Suppressor macrophage (primary cell): Measurements from ENCODE around the gene RHOF.
"Not testable (repeated sequence)": the region's sequence is repeated elsewhere in the genome, so short reads cannot be mapped to it uniquely, and the experiment has no call there.

Source experiments
- DNase-seq, 4 experiments: peaks; one replicate each; pipeline ENCODE4 v3.0.0-alpha.2; 2020 to 2022

The RHOF gene

DNA sequence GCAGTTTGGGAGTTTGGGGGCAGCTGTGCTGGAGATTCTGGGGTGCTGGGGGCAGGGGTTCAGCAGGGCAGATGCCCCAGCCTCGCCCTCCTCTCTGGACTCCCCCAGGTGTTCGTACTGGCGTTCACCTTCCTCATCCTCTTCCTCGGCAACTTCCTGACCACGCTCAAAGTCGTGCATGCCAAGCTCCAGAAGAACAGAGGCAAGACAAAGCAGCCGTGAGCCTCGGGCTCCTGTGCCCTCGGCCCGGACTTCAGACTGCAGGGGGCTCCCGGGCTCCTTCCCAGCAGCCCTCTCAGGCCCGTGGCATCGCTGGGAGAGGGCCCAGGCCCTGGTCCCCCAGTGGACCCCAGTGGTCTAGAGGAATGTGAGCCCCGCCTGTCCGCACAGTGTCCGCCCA is 18.0 kb downstream of the RHOF start:
- DNase-seq = no peak

DNA sequence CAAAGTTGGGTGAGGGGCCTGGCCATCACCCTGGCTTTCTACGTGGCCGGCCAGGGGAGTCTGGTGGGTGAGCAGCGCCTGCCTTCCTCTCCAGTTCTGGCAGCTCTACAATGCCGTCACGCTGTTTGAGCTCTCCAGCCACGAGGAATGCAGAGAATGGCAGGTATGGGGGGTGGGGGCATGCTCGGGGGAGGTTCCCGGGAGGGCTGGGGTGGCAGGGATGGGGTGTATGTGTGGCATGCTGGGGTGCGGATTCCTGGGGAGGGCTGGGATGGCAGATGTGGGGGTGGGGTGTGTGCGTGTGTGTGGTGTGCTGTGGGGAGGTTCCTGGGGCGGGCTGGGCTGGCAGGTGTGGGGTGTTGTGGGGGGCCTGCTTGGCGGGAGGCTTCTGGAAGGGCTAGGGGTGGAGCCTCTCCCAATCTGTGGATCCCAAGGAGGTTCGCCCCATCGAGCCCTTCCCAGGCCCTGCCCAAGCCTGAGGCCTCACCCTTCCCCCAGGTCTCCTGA is 18.5 kb downstream of the RHOF start:
- DNase-seq = no peak

DNA sequence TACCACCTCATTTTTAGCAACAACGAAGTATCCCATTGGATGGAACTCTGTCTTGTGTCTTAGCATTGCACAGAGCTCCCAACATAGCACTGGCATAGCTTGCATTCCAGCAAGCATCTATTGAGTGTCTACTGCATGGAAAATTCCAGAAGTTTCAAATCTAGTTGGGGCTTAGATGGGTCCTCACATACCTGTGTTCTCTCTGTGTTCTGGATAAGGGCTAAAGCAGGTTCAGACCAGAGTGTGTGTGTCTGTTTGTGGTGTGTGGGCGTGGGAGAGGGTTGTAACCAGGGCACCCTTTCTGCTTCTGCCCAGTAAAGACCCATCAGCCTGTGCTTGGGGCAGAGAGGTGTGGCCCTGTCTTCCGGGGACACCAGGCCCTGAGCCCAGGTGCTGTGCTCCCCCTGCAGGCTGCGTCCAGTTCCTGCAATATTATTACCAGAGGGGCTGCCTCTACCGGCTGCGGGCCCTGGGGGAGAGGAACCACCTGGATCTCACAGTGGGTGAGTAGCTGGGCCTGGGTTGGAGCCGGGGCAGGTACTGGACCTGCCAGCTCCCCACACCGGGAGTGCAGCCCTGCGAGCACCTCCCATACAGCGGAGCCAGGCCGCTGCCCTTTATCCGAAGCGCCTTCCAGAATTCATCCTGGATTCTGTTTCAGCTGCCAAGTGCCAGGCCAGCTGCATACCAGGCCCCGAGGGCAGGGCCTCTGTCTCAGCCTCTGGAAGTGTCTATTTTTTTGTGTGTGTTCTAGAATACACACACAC is 20.3 kb downstream of the RHOF start:
- DNase-seq = peak; percentile 70 to 87 (median 80)

DNA sequence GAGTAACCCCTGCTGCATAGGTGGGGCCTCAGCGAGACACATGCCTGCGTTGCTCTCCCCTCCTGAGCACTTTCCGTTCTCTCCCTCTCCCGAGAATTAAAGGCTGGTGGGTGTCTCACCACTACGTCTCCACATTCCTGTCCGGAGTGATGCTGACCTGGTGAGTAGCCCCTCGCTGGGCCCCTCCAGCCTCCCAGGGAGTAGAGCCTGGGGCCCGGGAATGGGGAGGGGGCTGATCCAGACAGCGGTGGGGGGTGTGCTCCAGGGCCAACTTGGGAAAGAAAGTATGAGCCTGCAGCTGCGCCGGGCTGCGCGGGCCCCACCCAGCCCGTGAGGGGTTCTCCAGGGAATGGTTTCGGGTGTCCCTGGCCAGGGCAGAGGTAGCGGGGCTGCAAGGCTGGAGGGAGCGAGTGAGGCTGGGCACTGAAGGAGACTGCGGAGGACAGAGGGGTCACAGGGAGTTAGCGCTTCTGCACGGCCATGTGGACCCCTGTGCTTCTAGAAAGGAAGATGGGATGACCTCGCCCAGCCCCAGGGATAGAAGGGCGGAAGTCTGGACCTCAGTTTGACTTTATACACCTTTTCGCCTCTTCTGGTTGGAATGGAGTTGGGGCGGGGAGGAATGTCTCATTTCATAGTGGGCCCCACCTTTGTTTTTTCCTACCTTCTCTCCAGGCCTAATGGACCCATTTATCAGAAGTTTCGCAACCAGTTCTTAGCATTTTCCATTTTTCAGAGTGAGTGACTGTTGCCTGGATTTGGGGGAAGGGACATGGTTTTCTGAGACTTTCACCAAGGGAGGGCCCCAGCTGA is 22.5 kb downstream of the RHOF start:
- no peak for DNase-seq

DNA sequence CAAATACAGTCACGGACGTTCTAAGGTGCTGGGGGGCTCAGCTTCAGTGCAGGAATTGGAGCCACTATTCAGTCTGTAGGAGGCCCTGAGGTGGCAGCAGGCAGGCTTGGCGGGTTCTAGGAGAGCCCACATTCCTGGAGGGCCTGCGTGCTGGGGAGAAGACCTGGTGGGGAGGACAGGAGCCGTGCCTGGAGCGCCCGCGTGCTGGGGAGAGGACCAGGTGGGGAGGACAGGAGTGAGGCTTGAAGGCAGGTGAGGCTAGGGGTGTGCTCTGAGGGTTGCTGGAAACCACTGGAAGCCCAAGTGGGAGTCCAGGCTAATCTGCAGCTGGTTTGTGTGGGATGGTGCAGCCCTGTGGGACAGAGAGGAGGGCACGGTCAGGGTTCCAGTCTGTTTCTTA is 23.1 kb downstream of the RHOF start:
- no peak for DNase-seq

DNA sequence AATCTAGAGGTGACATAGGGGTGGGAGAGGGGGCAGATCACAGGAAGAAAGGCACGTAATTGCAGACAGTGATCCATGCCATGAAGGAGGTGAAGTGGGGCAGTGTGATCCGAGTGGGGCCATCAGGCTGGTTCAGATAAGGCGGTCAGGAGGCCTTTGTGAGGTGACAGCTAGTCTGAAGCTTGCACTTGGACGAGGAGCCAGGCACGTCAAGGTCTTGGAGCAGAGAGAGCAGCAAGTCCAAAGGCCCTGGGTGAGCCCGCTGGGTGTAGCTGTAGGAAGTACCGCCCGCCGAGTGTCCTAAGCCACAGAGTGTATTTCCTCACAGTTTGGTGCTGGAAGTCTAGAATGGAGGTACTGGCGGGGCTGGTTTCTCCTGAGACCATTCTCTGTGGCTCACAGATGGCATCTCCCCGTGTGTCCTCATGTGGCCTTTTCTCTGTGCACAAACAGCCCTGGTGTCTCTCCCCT is 23.6 kb downstream of the RHOF start:
- DNase-seq = peak in 1 of 4 experiments; percentile 14

DNA sequence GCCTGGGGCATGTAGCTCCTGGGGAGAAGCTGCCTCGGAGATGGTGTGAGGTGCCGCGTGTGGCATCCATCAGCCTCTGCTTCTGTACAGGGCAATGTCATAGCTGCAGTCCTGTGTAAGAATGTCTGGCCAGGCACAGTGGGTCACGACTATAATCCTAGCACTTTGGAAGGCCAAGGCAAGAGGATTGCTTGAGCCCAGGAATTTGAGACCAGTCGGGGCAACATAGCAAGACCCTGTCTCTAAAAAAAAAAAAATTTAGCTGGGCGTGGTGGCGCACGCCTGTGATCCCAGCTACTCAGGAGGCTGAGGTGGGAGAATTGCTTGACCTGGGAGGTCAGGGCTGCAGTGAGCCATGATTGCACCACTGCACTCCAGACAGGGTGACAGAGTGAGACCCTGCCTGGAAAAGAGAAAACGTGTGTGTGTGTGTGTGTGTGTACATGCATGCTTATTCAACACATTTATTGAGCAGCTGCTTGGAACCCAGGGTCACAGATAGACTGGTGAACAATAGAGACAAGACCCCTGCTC is 24.1 kb downstream of the RHOF start:
- no peak for DNase-seq

DNA sequence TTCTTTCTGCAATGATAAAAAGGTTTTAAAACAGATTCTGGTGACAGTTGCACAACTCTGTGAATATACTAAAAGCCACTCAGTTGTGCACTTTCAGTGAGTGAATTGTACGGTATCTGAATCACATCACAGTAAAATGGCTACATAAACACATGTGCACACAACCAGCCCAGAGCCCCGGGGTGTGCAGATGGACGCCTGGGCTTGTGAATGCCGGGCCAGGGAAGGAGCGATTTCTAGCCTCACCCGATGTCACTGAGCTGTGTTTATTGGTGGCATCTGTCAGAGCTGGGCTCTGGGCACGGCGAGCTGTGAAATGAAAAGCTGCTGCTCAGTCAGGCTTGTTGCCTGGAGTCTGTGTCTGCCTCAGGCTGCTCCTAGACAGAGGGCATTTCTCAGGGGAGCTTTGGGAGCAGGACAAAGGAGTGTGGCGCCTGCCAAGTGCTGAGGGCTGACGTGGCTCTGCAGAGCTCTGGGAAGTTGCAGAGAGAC is 25.9 kb downstream of the RHOF start:
- DNase-seq = no peak

DNA sequence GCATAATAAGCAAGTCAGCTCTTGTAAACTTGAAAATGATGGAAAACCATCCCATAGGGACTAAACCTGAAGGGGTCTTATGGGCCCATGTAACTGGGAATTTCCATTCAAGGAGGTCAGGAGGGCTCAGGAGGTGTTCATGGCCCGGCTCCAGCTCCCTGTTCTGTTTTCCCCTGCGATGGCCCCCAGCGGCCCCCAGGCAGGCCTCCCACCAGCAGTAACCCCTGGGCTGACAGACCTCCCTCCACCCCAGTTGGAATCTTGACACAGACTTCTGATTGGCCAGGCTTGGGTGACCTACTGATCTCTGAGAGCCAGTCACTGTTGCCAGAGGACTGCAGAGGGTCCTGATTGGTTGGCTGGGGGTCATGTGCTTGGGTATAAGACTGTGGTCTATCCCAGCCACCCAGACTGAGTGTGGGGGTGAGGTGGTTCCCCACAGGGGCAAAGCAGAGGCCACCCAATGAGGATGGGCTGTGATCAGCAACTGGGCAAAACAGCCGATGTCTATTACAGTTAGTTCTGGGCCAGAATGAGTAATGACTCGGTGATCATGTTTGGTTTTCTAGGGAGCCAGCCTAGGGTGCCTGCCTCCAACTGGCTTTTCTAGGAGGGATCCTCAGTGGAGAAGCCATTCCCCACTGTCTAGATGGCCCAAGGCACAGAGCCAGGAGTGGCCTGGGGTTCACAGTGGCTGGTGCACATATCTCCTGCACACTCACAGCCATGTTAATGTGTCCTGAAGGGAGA is 27.0 kb downstream of the RHOF start:
- no peak for DNase-seq

DNA sequence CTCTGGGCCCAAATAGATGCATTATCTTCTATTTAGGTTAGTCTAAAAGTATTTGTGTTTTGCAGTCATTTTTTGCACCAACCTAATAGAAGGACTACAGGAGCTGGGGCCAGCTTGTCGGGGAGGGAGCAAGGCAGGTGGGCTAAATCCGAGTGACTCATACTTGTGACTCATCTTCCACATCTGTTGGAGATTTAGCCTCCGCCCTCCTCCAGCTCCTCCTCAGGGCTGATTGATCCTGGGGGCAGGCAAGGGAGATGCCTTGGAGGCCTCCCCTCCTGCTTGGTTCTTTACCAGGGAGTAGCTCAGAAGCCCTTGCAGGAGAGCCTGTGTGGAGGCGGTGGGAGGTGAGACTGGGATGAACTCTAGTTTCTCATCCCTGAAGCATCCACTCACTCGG is 27.9 kb downstream of the RHOF start:
- DNase-seq = no peak

DNA sequence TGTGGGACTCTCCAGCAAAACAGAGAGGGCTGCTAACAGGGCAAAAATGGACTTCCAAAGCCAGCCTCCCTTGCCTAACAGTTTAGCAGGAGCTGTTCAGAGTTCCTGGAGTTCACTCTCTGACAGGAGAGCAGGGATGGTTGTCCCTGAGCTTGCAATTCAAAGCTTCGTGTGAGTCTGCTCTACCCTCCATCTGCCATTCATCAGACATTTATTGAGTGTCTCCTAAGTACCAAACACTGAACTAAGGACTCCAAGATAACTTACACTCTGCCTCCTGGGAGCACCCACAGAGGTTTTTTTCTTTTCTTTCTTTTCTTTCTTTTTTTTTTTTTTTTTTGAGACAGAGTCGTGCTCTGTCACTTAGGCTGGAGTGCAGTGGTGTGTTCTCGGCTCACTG is 28.7 kb downstream of the RHOF start:
- DNase-seq = no peak

DNA sequence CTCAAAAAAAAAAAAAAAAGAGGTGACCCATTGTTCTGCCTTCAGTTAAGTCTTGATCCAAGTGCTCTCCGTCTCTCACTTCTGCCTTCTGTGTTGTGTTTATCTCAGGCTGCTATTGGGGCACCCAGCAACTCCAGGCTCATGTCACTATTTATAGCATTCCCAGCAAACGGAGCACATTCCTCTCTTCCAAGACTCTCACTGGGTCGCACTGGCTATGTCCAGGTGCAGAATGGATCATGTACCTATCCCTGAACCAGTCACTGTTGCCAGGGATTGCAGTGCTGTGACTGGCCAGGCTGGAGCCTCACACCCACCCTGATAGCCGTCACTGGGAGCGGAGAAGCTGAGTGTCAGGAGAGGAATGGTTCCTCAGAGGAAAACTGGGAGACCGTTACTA is 31.2 kb downstream of the RHOF start:
- no peak for DNase-seq

DNA sequence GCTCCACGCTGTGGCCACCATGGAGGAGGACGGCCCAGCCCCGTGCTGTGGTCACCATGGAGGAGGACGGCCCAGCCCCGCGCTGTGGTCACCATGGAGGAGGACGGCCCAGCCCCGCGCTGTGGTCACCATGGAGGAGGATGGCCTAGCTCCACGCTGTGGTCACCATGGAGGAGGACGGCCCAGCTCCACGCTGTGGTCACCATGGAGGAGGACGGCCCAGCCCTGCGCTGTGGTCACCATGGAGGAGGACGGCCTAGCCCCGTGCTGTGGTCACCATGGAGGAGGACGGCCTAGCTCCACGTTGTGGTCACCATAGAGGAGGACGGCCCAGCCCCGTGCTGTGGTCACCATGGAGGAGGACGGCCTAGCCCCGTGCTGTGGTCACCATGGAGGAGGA is 35.0 kb downstream of the RHOF start:
- not testable (repeated sequence) for DNase-seq

DNA sequence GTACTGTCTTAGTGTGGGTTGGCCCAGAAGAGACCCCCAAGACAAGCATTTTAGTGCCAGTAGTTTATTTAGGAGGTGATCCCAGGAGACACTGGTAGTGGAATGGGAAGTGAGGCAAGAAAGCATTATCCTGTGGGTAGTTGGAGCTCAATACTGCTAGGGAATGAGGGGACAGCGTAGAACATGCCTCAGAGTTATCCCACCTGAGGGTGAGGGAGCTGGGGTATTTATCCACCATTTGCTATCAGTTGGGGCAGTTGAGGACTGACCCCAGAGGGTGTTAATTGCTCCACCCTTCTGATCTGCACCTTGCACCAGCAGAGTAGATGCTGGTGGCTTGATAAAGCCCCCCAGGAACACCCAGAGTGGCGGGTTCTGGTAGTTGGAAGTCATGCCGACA is 37.9 kb downstream of the RHOF start:
- no peak for DNase-seq

DNA sequence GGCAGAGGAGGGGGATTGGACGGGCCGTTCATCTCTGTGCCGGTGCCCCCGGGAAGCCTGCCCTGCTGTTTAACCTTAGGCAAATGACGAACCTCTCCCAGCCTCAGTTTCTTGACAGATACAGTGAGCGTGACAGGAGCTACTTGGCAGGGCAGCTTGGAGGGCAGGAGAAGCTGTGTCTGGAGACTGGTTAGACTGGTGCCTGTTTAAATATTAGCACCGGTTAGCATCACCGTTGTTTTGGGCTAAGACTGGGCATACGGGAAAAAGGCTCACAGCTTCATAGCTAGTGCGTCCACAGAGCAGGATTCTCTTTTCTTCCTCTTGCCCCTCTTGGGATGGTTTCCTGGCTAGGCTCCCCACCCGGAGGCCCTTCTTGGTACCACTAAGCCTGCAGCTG is 38.7 kb downstream of the RHOF start:
- no peak for DNase-seq

DNA sequence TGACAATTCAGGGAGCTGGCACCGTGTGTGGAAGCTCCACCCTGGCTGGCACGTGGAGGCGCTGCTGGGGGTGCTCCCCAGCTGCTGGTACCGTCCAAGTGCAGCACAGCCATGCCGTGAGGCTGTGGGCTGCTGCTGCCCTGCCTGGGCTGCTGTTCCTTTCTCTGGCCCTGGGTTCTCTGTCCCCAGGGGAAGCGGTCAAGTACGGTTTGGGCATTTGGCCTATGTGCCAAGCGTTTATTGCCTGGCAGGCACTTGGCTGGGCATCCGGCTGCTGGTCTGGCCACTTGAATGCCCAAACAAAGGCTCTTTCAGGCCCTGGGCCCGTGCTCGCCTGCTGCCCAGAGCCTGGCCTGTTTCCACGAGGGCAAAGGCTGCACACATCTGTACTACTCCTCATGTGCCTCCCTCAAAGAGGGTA is 39.6 kb downstream of the RHOF start:
- DNase-seq = no peak

DNA sequence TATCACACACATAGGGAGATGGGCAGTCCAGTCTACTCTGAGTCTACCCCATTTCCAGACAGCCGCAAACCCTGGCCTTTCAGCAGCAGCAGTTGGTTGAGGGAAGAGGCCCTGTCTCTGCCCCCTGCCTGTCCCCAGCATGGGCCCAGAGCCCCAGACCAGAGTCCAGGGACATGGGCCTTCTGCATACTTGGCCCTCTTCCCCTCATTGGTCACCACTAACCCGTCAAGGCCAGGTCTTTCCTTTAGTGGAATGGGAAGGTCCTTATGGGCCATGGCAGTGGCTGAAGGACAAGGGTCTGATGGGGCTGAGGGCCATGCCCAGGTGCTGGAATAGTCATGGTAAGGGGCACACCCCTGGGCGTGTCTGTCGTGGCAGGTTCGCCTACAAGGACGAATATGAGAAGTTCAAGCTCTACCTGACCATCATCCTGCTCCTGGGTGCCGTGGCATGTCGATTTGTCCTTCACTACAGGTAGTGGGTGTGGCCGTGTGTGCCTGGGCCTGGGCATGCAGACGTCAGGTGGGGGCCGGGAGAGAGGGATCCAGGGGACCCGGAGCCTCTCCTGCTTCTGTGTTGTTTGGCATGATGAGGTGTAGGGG is 41.6 kb downstream of the RHOF start:
- no peak for DNase-seq

DNA sequence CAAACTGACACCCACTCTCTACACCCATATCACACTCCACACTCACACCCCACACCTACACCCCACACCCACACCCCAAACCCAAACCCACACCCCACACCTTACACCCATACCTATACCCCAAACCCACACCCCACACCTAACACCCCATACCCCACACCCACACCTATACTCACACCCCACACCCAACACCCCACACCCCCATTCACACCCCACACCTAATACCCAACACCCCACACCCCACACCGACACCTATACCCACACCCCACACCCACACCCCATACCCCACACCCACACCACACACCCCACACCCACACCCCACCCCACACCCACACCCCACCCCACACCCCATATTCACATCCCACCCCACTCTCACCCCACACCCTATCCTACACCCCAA is 42.5 kb downstream of the RHOF start:
- no peak for DNase-seq

DNA sequence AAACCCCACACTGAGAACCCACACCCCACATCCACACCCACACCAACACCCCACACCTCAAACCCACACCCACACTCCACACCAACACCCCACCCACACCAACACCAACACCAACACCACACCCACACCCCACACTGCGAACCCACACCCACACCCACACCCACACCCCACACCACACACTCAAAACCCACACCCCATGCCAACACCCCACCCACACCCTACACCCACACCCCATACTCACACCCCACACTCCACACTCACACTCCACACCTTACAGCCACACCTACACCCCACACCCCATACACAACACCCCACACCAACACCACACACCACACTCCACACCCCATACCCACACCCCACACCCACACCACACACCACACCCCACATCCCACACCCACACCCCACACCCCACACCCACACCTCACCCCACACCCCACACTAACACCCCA is 43.0 kb downstream of the RHOF start:
- no peak for DNase-seq

DNA sequence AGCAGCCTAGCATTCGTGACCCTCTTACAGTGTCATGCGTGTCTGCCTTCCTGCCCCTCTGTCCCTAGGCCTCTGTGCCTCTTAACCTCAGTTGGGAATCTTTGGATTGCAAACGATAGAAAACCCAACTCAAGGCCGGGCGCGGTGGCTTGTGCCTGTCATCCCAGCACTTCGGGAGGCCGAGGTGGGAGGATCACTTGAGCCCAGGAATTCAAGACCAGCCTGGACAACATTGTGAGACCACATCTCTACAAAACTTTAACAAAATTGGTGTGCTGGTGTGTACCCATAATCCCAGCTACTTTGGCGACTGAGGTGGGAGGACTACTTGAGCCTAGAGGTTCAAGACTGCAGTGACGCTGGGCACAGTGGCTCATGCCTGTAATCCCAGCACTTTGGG is 44.2 kb downstream of the RHOF start:
- DNase-seq = no peak

DNA sequence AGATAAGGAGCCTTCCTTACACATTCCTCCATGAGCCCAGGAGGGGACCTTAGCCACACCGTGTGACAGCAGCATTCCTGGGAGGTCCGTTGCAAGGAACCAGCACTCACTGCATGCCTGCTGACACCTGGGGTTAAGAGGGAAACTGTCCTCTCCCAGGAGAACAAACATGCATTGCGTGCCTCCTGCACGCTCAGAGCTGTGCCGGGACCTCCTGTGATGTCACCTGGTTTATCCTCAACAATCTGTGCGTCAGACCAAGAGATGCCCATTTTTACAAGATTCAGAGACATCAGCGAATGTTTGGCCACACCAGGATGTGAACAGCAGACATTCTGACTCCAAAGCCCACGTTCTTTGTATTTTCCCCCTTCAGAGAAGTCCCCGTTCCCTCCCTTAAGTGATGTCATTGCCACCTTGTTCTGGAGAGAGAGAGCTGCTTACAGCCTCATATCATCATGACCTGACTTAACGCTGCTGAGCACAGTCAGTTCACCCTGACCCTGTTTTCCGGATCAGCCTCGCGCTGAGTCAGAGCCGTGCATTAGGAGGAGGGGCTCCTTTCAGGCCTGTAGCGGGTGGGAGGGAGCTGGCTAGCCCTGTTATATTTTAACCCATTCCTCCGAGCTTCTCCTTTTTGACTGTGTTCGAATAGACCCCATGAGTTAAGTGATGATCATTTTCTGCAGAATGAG is 44.8 kb downstream of the RHOF start:
- peak; percentile 71 to 90 (median 79) for DNase-seq

DNA sequence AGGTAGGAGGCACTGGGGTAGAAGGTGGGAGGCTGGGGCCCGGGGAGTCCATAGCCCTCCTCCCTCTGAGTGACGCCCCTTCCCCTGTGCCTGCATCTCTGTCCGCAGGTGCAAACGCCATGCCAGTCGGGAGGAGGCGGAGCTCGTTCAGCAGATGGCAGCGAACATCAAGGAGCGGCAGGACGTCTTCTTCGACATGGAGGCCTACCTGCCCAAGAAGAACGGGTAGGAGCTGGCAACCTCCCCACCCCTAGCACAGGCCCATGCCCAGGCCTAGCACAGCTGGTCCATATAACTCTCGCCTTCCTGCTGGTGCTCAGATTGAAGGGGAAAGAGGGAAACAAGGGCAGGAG is 45.3 kb downstream of the RHOF start:
- DNase-seq = no peak
